GM15510 (cell line): ENCODE data around the gene GRIN2B.

Source experiments
- POLR2A ChIP-seq: IDR thresholded peaks from 3 replicates; pipeline ENCODE4 v1.6.1; 2011; ENCODE audit warnings: borderline replicate concordance; ENCODE audit not compliant: insufficient read length; ENCODE audit errors: extremely low read depth

GRIN2B gene

GRCh38 chr12:13941258-13942249, 39.8 kb downstream of the GRIN2B start:
- TF ChIP-seq POLR2A, result no peak

GRCh38 chr12:13940335-13940865, 41.0 kb downstream of the GRIN2B start:
- TF ChIP-seq POLR2A, result no peak

DNA sequence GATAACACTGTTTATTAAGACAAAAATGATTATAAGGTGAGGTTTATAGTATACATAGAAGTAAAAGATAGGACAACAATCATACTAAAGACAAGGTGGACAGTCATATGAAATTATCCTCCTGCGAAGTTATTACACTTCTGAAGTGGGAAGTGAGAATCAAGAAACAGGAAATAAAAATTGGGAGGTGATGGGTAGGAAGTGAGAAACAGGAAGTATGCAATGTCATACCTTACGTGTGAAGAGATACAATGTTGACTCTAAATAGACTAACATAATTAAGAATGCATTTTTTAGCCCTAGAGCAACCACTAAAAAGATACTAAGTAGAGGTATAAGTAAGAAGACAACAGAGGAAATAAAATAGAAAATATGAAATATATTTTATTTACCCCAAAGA, 43.7 kb downstream of the GRIN2B start:
- no peak for TF ChIP-seq POLR2A

- TF ChIP-seq POLR2A, result no peak
Observed at GRCh38 chr12:13935169-13935568, 46.2 kb downstream of the GRIN2B start.
